SK-N-SH treated with all-trans-retinoic acid at 6 μM for 48 hours (cell line): Measurements from ENCODE around the gene DBR1.

Source experiments
- ATAC-seq: fragments of 200-7000 bp; cut with Tn5 transposase; 3 replicates; pipeline ENCODE4 v1.9.1; 2020; ENCODE audit warnings: mild to moderate bottlenecking, moderate library complexity
- ARNTL ChIP-seq: fragments of 450-650 bp; formaldehyde crosslinking; IDR thresholded peaks from 2 replicates; pipeline ENCODE4 v1.5.0; 2020; ENCODE audit warnings: low read depth, mild to moderate bottlenecking, moderate library complexity, borderline replicate concordance
- BACH2 ChIP-seq: fragments of 250-450 bp; sonication (Bioruptor Pico); IDR thresholded peaks from 2 replicates; pipeline ENCODE4 v1.9.0; 2021; ENCODE audit warnings: mild to moderate bottlenecking, borderline replicate concordance
- CREB5 ChIP-seq: fragments of 250-450 bp; sonication (Bioruptor Pico); IDR thresholded peaks from 2 replicates; pipeline ENCODE4 v1.5.1; 2020; ENCODE audit warnings: low read depth, mild to moderate bottlenecking, moderate library complexity
- CSDC2 ChIP-seq: fragments of 250-450 bp; sonication (Bioruptor Pico); IDR thresholded peaks from 2 replicates; pipeline ENCODE4 v1.5.0; 2020; ENCODE audit warnings: mild to moderate bottlenecking, moderate library complexity
- CSRNP3 ChIP-seq: fragments of 250-450 bp; sonication (Bioruptor Pico); IDR thresholded peaks from 2 replicates; pipeline ENCODE4 v1.5.1; 2021; ENCODE audit warnings: mild to moderate bottlenecking, moderate library complexity
- ESRRG ChIP-seq: fragments of 250-450 bp; sonication (Bioruptor Pico); IDR thresholded peaks from 2 replicates; pipeline ENCODE4 v1.6.1; 2021; ENCODE audit warnings: mild to moderate bottlenecking
- GLIS3 ChIP-seq: fragments of 250-450 bp; sonication (Bioruptor Pico); IDR thresholded peaks from 2 replicates; pipeline ENCODE4 v1.5.0; 2020; ENCODE audit warnings: mild to moderate bottlenecking, moderate library complexity
- ISL1 ChIP-seq: fragments of 250-450 bp; sonication (Bioruptor Pico); IDR thresholded peaks from 2 replicates; pipeline ENCODE4 v2.1.2; 2022; ENCODE audit warnings: mild to moderate bottlenecking, moderate library complexity
- OSR1 ChIP-seq: fragments of 250-450 bp; sonication (Bioruptor Pico); IDR thresholded peaks from 2 replicates; pipeline ENCODE4 v1.8.0; 2022; ENCODE audit warnings: moderate library complexity, mild to moderate bottlenecking, inconsistent platforms
- PATZ1 ChIP-seq: fragments of 250-450 bp; sonication (Bioruptor Pico); IDR thresholded peaks from 2 replicates; pipeline ENCODE4 v1.8.0; 2020; ENCODE audit warnings: mild to moderate bottlenecking, moderate library complexity, borderline replicate concordance
- POU6F1 ChIP-seq: fragments of 250-450 bp; sonication (Bioruptor Pico); IDR thresholded peaks from 2 replicates; pipeline ENCODE4 v1.8.0; 2021; ENCODE audit warnings: low read depth, mild to moderate bottlenecking, moderate library complexity, borderline replicate concordance
- PPARA ChIP-seq: fragments of 250-450 bp; sonication (Bioruptor Pico); IDR thresholded peaks from 2 replicates; pipeline ENCODE4 v1.5.0; 2020; ENCODE audit warnings: mild to moderate bottlenecking, borderline replicate concordance
- RARB ChIP-seq: fragments of 250-450 bp; sonication (Bioruptor Pico); IDR thresholded peaks from 2 replicates; pipeline ENCODE4 v1.8.0; 2021; ENCODE audit warnings: mild to moderate bottlenecking, moderate library complexity
- SNAI2 ChIP-seq: fragments of 250-450 bp; sonication (Bioruptor Pico); IDR thresholded peaks from 2 replicates; pipeline ENCODE4 v1.5.0; 2020; ENCODE audit warnings: mild to moderate bottlenecking, moderate library complexity
- TOX ChIP-seq: fragments of 250-450 bp; sonication (Bioruptor Pico); IDR thresholded peaks from 2 replicates; pipeline ENCODE4 v1.8.0; 2021; ENCODE audit warnings: mild to moderate bottlenecking, moderate library complexity, borderline replicate concordance
- ZC3H10 ChIP-seq: fragments of 250-450 bp; sonication (Bioruptor Pico); IDR thresholded peaks from 2 replicates; pipeline ENCODE4 v1.5.1; 2021; ENCODE audit warnings: mild to moderate bottlenecking, moderate library complexity
- ZFP3 ChIP-seq: fragments of 250-450 bp; sonication (Bioruptor Pico); IDR thresholded peaks from 2 replicates; pipeline ENCODE4 v1.5.0; 2020; ENCODE audit warnings: mild to moderate bottlenecking, moderate library complexity
- ZNF70 ChIP-seq: fragments of 450-650 bp; formaldehyde crosslinking; IDR thresholded peaks from 2 replicates; pipeline ENCODE4 v1.5.0; 2020; ENCODE audit warnings: mild to moderate bottlenecking, moderate library complexity
- ZNF8 ChIP-seq: fragments of 450-650 bp; formaldehyde crosslinking; IDR thresholded peaks from 2 replicates; pipeline ENCODE4 v1.5.0; 2020; ENCODE audit warnings: mild to moderate bottlenecking, moderate library complexity

DBR1 gene

GRCh38 chr3:138124706-138125355 is 49.9 kb downstream of the DBR1 start (continued):
- TF ChIP-seq POU6F1 (CRISPR knock-in tag) (no peak), ISL1 (CRISPR knock-in tag) (no peak)

GRCh38 chr3:138124188-138124587 is 50.5 kb downstream of the DBR1 start:
- TF ChIP-seq ZNF70 (no peak), SNAI2 (CRISPR knock-in tag) (no peak), CSDC2 (CRISPR knock-in tag) (no peak), CREB5 (CRISPR knock-in tag) (no peak), PPARA (CRISPR knock-in tag) (no peak), ISL1 (CRISPR knock-in tag) (no peak)

GRCh38 chr3:138119423-138119766 is 55.3 kb downstream of the DBR1 start:
- no peak for TF ChIP-seq ZNF8 (CRISPR knock-in tag)
- TF ChIP-seq ZFP3 (CRISPR knock-in tag): no peak
- TF ChIP-seq ARNTL (CRISPR knock-in tag): no peak
- TF ChIP-seq PATZ1: no peak
- no peak for TF ChIP-seq ZC3H10
- no peak for TF ChIP-seq RARB (CRISPR knock-in tag)
- TF ChIP-seq BACH2 (CRISPR knock-in tag): no peak
- no peak for TF ChIP-seq PPARA (CRISPR knock-in tag)
- no peak for TF ChIP-seq GLIS3 (CRISPR knock-in tag)
- no peak for TF ChIP-seq TOX (CRISPR knock-in tag)
- no peak for TF ChIP-seq ISL1 (CRISPR knock-in tag)
- TF ChIP-seq ESRRG: no peak
- TF ChIP-seq CSRNP3 (CRISPR knock-in tag): no peak
- no peak for ATAC-seq

More at GRCh38 chr3:138124188-138124587, 50.5 kb downstream of the DBR1 start:
- ATAC-seq: no peak

GRCh38 chr3:138118612-138119422 is 55.9 kb downstream of the DBR1 start:
- TF ChIP-seq CREB5 (CRISPR knock-in tag) (no peak), ZC3H10 (no peak), CSRNP3 (CRISPR knock-in tag) (no peak), ZFP3 (CRISPR knock-in tag) (no peak), ARNTL (CRISPR knock-in tag) (no peak), OSR1 (CRISPR knock-in tag) (no peak), RARB (CRISPR knock-in tag) (no peak)
- peak; percentile 67 for ATAC-seq
